ENCODE measurements around the gene NLK. TPM values are rescaled to one million over a fixed set of nuclear protein-coding genes. Genes with fewer than 3 reads are reported as not detected.

The NLK gene
- total and polyA plus RNA-seq, 8 donors = 18.8 to 21.3 (median 20.1) TPM

GRCh38 chr17:28117304-28117703, 74.8 kb downstream of the NLK start:
- DNase-seq (no peak), ATAC-seq (no peak)
- Histone ChIP-seq H3K27ac (no peak overlapping the region), H3K9me3 (no peaks in the 10 kb centered on the region), H3K27me3 (no peaks in the 10 kb centered on the region), H3K36me3 (no peaks in the 10 kb centered on the region), H3K4me3 (no peak overlapping the region), H3K4me1 (peaks cover 10 to 28% of the 10 kb centered on the region in 2 donors)
- no peak for TF ChIP-seq CTCF (IDR thresholded peaks at IDR 0.05)
- intact Hi-C loops (cut with DNase I) = no loop called here

GRCh38 chr17:28118362-28118761, 75.9 kb downstream of the NLK start:
- intact Hi-C loops (cut with DNase I) = no loop called here
- H3K4me1 ChIP-seq = peaks cover 0 to 17% of the 10 kb centered on the region in 2 donors
- ATAC-seq = no peak
- no peak for TF ChIP-seq CTCF (IDR thresholded peaks at IDR 0.05)
- H3K36me3 ChIP-seq = peaks cover 0 to 10% of the 10 kb centered on the region in 2 donors
- no peak overlapping the region for H3K4me3 ChIP-seq
- H3K27me3 ChIP-seq = no peaks in the 10 kb centered on the region
- H3K27ac ChIP-seq = peak overlapping the region in 1 of 2 donors; percentile 52
- H3K9me3 ChIP-seq = no peaks in the 10 kb centered on the region
- no peak for DNase-seq

- no peaks in the 10 kb centered on the region for H3K9me3 ChIP-seq
- peaks cover 0 to 15% of the 10 kb centered on the region in 2 donors for H3K4me1 ChIP-seq
- no peak overlapping the region for H3K4me3 ChIP-seq
- ATAC-seq (no peak), DNase-seq (no peak)
- intact Hi-C loops (cut with DNase I) = no loop called here
- no peaks in the 10 kb centered on the region for H3K27me3 ChIP-seq
- no peak for TF ChIP-seq CTCF (IDR thresholded peaks at IDR 0.05)
- H3K27ac ChIP-seq = peak overlapping the region in 1 of 2 donors; percentile 52
- peaks cover 0 to 11% of the 10 kb centered on the region in 2 donors for H3K36me3 ChIP-seq
Observed at GRCh38 chr17:28119046-28119445, 76.6 kb downstream of the NLK start.

GRCh38 chr17:28119560-28119959, 77.1 kb downstream of the NLK start:
- no peak for TF ChIP-seq CTCF (IDR thresholded peaks at IDR 0.05)
- no peaks in the 10 kb centered on the region for H3K27me3 ChIP-seq
- H3K4me1 ChIP-seq = peaks cover 0 to 15% of the 10 kb centered on the region in 2 donors
- ATAC-seq (no peak), DNase-seq (no peak)
- intact Hi-C loops (cut with DNase I) = no loop called here
- H3K36me3 ChIP-seq = peaks cover 0 to 11% of the 10 kb centered on the region in 2 donors
- H3K9me3 ChIP-seq = no peaks in the 10 kb centered on the region
- H3K4me3 ChIP-seq = no peak overlapping the region
- H3K27ac ChIP-seq = no peak overlapping the region

- Histone ChIP-seq H3K4me3 (no peak overlapping the region), H3K4me1 (peaks cover 0 to 15% of the 10 kb centered on the region in 2 donors), H3K9me3 (no peaks in the 10 kb centered on the region), H3K27ac (no peak overlapping the region), H3K27me3 (no peaks in the 10 kb centered on the region), H3K36me3 (peaks cover 0 to 11% of the 10 kb centered on the region in 2 donors)
- intact Hi-C loops (cut with DNase I) = no loop called here
- no peak for DNase-seq
- ATAC-seq = no peak
- TF ChIP-seq CTCF (IDR thresholded peaks at IDR 0.05) = no peak
Observed at GRCh38 chr17:28120766-28121165, 78.3 kb downstream of the NLK start.

Measured in left lung (tissue), 10 donors.